ENCODE measurements around the gene HINFP. TPM values are rescaled to one million over a fixed set of nuclear protein-coding genes. Genes with fewer than 3 reads are reported as not detected.

Gene HINFP
- total RNA-seq, 1 experiment from 2014 or later: 23.4 TPM

DNA sequence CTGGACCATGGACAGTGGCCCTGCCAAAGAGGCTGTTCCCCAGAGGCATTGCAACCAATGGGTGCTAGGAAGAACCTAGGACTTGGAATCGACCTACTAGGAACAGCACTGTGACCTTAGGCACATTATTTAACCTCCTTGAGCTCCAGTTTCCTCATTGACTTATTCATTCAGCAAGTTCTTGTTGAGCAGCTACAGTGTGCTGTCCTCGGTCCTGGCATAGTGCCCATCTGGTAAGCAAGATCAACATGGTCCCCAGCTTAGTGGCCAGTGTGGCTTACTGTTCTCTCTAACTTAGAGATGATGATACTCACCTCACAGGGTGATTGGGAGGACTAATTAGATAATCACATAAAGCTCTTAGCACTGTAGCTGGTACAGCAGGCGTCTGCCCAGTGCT, 35.7 kb downstream of the HINFP start:
- no peaks in the 10 kb centered on the region for H3K9me3 Mint-ChIP-seq (ENCODE audit: unreplicated experiment)
- ChIA-PET POLR2A (interaction anchor here (1.1 kb wide), 1 partner anchor 73 kb away, joined by 3 read pairs; the partner anchor contains the start of gene HMBS), CTCF (interaction anchor here (1.2 kb wide), 2 partner anchors 9 to 165 kb away, joined by 3 to 5 read pairs; no protein-coding TSS in a partner anchor)
- no TSS peak for BruUV-seq (replicated peaks)
- H3K36me3 Mint-ChIP-seq (ENCODE audit: insufficient read depth, unreplicated experiment): no peaks in the 10 kb centered on the region
- TF ChIP-seq, protein P1, sequence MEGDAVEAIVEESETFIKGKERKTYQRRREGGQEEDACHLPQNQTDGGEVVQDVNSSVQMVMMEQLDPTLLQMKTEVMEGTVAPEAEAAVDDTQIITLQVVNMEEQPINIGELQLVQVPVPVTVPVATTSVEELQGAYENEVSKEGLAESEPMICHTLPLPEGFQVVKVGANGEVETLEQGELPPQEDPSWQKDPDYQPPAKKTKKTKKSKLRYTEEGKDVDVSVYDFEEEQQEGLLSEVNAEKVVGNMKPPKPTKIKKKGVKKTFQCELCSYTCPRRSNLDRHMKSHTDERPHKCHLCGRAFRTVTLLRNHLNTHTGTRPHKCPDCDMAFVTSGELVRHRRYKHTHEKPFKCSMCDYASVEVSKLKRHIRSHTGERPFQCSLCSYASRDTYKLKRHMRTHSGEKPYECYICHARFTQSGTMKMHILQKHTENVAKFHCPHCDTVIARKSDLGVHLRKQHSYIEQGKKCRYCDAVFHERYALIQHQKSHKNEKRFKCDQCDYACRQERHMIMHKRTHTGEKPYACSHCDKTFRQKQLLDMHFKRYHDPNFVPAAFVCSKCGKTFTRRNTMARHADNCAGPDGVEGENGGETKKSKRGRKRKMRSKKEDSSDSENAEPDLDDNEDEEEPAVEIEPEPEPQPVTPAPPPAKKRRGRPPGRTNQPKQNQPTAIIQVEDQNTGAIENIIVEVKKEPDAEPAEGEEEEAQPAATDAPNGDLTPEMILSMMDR (IDR thresholded peaks at IDR 0.05; ENCODE audit: unreplicated experiment): no peak
- peaks cover 5% of the 10 kb centered on the region for H3K4me1 Mint-ChIP-seq (ENCODE audit: insufficient read depth, unreplicated experiment)
- intact Hi-C loops (cut with micrococcal nuclease): no loop called here
- H3K4me3 Mint-ChIP-seq (ENCODE audit: unreplicated experiment): no peak overlapping the region
- no peak overlapping the region for H3K27ac Mint-ChIP-seq (ENCODE audit: low read depth, unreplicated experiment)
- no peak for DNase-seq (ENCODE audit: unreplicated experiment)
- peaks cover 10% of the 10 kb centered on the region for H3K27me3 Mint-ChIP-seq (ENCODE audit: insufficient read depth, unreplicated experiment)

GRCh38 chr11:119158467-119158866, 37.1 kb downstream of the HINFP start:
- H3K27me3 Mint-ChIP-seq (ENCODE audit: insufficient read depth, unreplicated experiment): peaks cover 10% of the 10 kb centered on the region
- H3K4me3 Mint-ChIP-seq (ENCODE audit: unreplicated experiment): no peak overlapping the region
- TF ChIP-seq, protein P1 (IDR thresholded peaks at IDR 0.05; ENCODE audit: unreplicated experiment): no peak
- no peaks in the 10 kb centered on the region for H3K9me3 Mint-ChIP-seq (ENCODE audit: unreplicated experiment)
- no TSS peak for BruUV-seq (replicated peaks)
- no peak overlapping the region for H3K27ac Mint-ChIP-seq (ENCODE audit: low read depth, unreplicated experiment)
- H3K4me1 Mint-ChIP-seq (ENCODE audit: insufficient read depth, unreplicated experiment): peaks cover 5% of the 10 kb centered on the region
- ChIA-PET POLR2A (no interaction called here), CTCF (interaction anchor here (0.8 to 1.5 kb wide), 2 partner anchors 14 to 47 kb away, joined by 3 to 6 read pairs; partner anchors contain the start of gene CBL)
- intact Hi-C loops (cut with micrococcal nuclease): no loop called here
- no peak for DNase-seq (ENCODE audit: unreplicated experiment)
- H3K36me3 Mint-ChIP-seq (ENCODE audit: insufficient read depth, unreplicated experiment): no peaks in the 10 kb centered on the region

- peaks cover 1% of the 10 kb centered on the region for H3K4me1 Mint-ChIP-seq (ENCODE audit: insufficient read depth, unreplicated experiment)
- intact Hi-C loops (cut with micrococcal nuclease): no loop called here
- no peak overlapping the region for H3K27ac Mint-ChIP-seq (ENCODE audit: low read depth, unreplicated experiment)
- DNase-seq (ENCODE audit: unreplicated experiment): no peak
- H3K36me3 Mint-ChIP-seq (ENCODE audit: insufficient read depth, unreplicated experiment): no peaks in the 10 kb centered on the region
- no TSS peak for BruUV-seq (replicated peaks)
- H3K4me3 Mint-ChIP-seq (ENCODE audit: unreplicated experiment): no peak overlapping the region
- POLR2A ChIA-PET: interaction anchor here (0.6 to 1.4 kb wide), 3 partner anchors 9 to 187 kb away, joined by 3 to 5 read pairs (median 3); partner anchors contain the start of gene NHERF4
- H3K9me3 Mint-ChIP-seq (ENCODE audit: unreplicated experiment): no peaks in the 10 kb centered on the region
- CTCF ChIA-PET: interaction anchor here (0.6 to 1.5 kb wide), 5 partner anchors 12 to 129 kb away, joined by 3 to 6 read pairs (median 4); no protein-coding TSS in a partner anchor
- TF ChIP-seq, protein P1 (IDR thresholded peaks at IDR 0.05; ENCODE audit: unreplicated experiment): no peak
- peaks cover 10% of the 10 kb centered on the region for H3K27me3 Mint-ChIP-seq (ENCODE audit: insufficient read depth, unreplicated experiment)
Measured at GRCh38 chr11:119160151-119160550, 38.8 kb downstream of the HINFP start.

GRCh38 chr11:119161871-119162270, 40.5 kb downstream of the HINFP start:
- POLR2A ChIA-PET: no interaction called here
- no peaks in the 10 kb centered on the region for H3K36me3 Mint-ChIP-seq (ENCODE audit: insufficient read depth, unreplicated experiment)
- H3K9me3 Mint-ChIP-seq (ENCODE audit: unreplicated experiment): no peaks in the 10 kb centered on the region
- TF ChIP-seq, protein P1 (IDR thresholded peaks at IDR 0.05; ENCODE audit: unreplicated experiment): no peak
- intact Hi-C loops (cut with micrococcal nuclease): no loop called here
- peaks cover 10% of the 10 kb centered on the region for H3K27me3 Mint-ChIP-seq (ENCODE audit: insufficient read depth, unreplicated experiment)
- H3K27ac Mint-ChIP-seq (ENCODE audit: low read depth, unreplicated experiment): no peak overlapping the region
- DNase-seq (ENCODE audit: unreplicated experiment): no peak
- no TSS peak for BruUV-seq (replicated peaks)
- CTCF ChIA-PET: no interaction called here
- no peak overlapping the region for H3K4me3 Mint-ChIP-seq (ENCODE audit: unreplicated experiment)
- H3K4me1 Mint-ChIP-seq (ENCODE audit: insufficient read depth, unreplicated experiment): peaks cover 7% of the 10 kb centered on the region
